Measurements from ENCODE around the gene GTPBP6.

DNA sequence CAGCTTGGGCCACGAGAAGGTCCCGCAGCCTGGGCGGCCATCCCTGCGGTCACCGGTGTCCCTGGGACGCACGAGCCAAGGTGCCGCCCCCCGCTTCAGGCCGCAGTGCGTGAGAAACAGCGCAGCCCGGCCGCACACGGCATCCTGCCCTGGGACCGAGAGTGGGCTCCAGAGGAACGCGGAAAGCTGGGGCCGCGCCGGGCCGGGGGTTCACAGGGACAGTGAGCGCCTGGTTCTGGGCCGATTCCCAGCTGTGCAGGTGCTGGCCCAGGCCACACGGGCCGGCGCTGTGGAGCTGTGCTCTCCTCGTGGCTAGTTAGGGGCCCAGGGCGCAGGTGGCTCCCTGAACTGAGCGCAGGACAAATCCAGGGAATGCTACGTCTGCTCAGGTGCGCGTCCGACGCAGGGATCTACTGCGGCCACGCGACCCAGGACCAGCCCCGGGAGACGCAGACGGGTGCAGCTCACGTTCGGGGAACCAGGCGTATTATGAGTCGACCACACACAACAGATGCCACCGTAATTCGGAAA is 25.8 kb upstream of the GTPBP6 start:
- TF ChIP-seq, protein P1, sequence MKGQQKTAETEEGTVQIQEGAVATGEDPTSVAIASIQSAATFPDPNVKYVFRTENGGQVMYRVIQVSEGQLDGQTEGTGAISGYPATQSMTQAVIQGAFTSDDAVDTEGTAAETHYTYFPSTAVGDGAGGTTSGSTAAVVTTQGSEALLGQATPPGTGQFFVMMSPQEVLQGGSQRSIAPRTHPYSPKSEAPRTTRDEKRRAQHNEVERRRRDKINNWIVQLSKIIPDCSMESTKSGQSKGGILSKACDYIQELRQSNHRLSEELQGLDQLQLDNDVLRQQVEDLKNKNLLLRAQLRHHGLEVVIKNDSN (IDR thresholded peaks at IDR 0.05), result no peak
- TF ChIP-seq RAD21 (IDR thresholded peaks at IDR 0.05; ENCODE audit: low read depth) (no peak), EP300 (IDR thresholded peaks at IDR 0.05; ENCODE audit: borderline replicate concordance) (no peak), CREB1 (IDR thresholded peaks at IDR 0.05; ENCODE audit: low read depth) (no peak), CEBPB (IDR thresholded peaks at IDR 0.05) (no peak), TAF1 (IDR thresholded peaks at IDR 0.05; ENCODE audit: low read depth) (no peak), NFIC (IDR thresholded peaks at IDR 0.05) (no peak), FOXM1 (IDR thresholded peaks at IDR 0.05; ENCODE audit: borderline replicate concordance, low read depth) (no peak)
